ENCODE results near the gene MYH14. TPM values are rescaled to one million over a fixed set of nuclear protein-coding genes. Genes with fewer than 3 reads are reported as not detected.

MYH14 gene
- 10 to 100 TPM in 1 of 2 donors, 1 to 10 TPM in 1; 2.6 to 11.1 TPM for total RNA-seq

- H3K4me1 ChIP-seq (ENCODE audit: control insufficient read depth in 1 of 2, low read depth in 2 of 2) = peaks cover 6 to 35% of the 10 kb centered on the region in 2 donors
- no peaks in the 10 kb centered on the region for H3K27me3 ChIP-seq (replicated peaks; ENCODE audit: insufficient read depth)
- ATAC-seq (ENCODE audit: insufficient number of reproducible peaks, low FRiP score, low read depth) (peak; percentile 75), DNase-seq (ENCODE audit: low spot score) (peak; percentile 51)
- peak; percentile 9 for TF ChIP-seq CTCF (IDR thresholded peaks at IDR 0.05)
- H3K9me3 ChIP-seq = no peaks in the 10 kb centered on the region
- no peaks in the 10 kb centered on the region for H3K36me3 ChIP-seq
- H3K4me3 ChIP-seq = peak within 1 kb of the TSS; percentile 73
- H3K27ac ChIP-seq = no peak within 1 kb of the TSS
Measured at GRCh38 chr19:50203281-50204080, at the start of gene MYH14. MYH14 (plus strand) TSS chr19:50203622; CDS start chr19:50210366, 6,744 bp downstream.

- Histone ChIP-seq H3K27me3 (replicated peaks; ENCODE audit: insufficient read depth) (no peaks in the 10 kb centered on the region), H3K4me1 (ENCODE audit: control insufficient read depth in 1 of 2, low read depth in 2 of 2) (no peaks in the 10 kb centered on the region), H3K36me3 (no peaks in the 10 kb centered on the region), H3K4me3 (no peak overlapping the region), H3K27ac (no peak overlapping the region), H3K9me3 (peaks cover 6% of the 10 kb centered on the region)
- ATAC-seq (ENCODE audit: insufficient number of reproducible peaks, low FRiP score, low read depth) (no peak), DNase-seq (ENCODE audit: low spot score) (no peak)
- no peak for TF ChIP-seq CTCF (IDR thresholded peaks at IDR 0.05)
Measured at GRCh38 chr19:50154529-50154928, 48.9 kb upstream of the MYH14 start.

- DNase-seq (ENCODE audit: low spot score) = no peak
- Histone ChIP-seq H3K9me3 (peaks cover 6% of the 10 kb centered on the region), H3K27ac (no peak overlapping the region), H3K4me1 (ENCODE audit: control insufficient read depth in 1 of 2, low read depth in 2 of 2) (no peaks in the 10 kb centered on the region), H3K27me3 (replicated peaks; ENCODE audit: insufficient read depth) (no peaks in the 10 kb centered on the region), H3K36me3 (no peaks in the 10 kb centered on the region), H3K4me3 (no peak overlapping the region)
- ATAC-seq (ENCODE audit: insufficient number of reproducible peaks, low FRiP score, low read depth) = no peak
- no peak for TF ChIP-seq CTCF (IDR thresholded peaks at IDR 0.05)
Measured at GRCh38 chr19:50155520-50156109, 47.8 kb upstream of the MYH14 start.

GRCh38 chr19:50158577-50158976 is 44.8 kb upstream of the MYH14 start:
- Histone ChIP-seq H3K4me3 (no peak overlapping the region), H3K4me1 (ENCODE audit: control insufficient read depth in 1 of 2, low read depth in 2 of 2) (no peaks in the 10 kb centered on the region), H3K36me3 (no peaks in the 10 kb centered on the region), H3K27ac (no peak overlapping the region), H3K27me3 (replicated peaks; ENCODE audit: insufficient read depth) (no peaks in the 10 kb centered on the region), H3K9me3 (peaks cover 6% of the 10 kb centered on the region)
- no peak for DNase-seq (ENCODE audit: low spot score)
- no peak for ATAC-seq (ENCODE audit: insufficient number of reproducible peaks, low FRiP score, low read depth)
- no peak for TF ChIP-seq CTCF (IDR thresholded peaks at IDR 0.05)

GRCh38 chr19:50159078-50159477 is 44.3 kb upstream of the MYH14 start:
- Histone ChIP-seq H3K27ac (no peak overlapping the region), H3K9me3 (peaks cover 6% of the 10 kb centered on the region), H3K27me3 (replicated peaks; ENCODE audit: insufficient read depth) (no peaks in the 10 kb centered on the region), H3K36me3 (no peaks in the 10 kb centered on the region), H3K4me3 (no peak overlapping the region), H3K4me1 (ENCODE audit: control insufficient read depth in 1 of 2, low read depth in 2 of 2) (no peaks in the 10 kb centered on the region)
- no peak for TF ChIP-seq CTCF (IDR thresholded peaks at IDR 0.05)
- DNase-seq (ENCODE audit: low spot score) (no peak), ATAC-seq (ENCODE audit: insufficient number of reproducible peaks, low FRiP score, low read depth) (no peak)
